GM23248 (cell line): ENCODE data around the gene QRFP. TPM values are rescaled to one million over a fixed set of nuclear protein-coding genes. Genes with fewer than 3 reads are reported as not detected.

ENCODE experiments used
- DNase-seq: peaks from one replicate; pipeline ENCODE4 v3.0.0-alpha.2; 2015
- H2AFZ ChIP-seq: fragments of 200-600 bp; sonication (generic); 2 replicates; pipeline ENCODE4 v1.6.1; 2016; ENCODE audit warnings: antibody characterized with exemption
- H3F3A ChIP-seq: fragments of 200-600 bp; sonication (generic); 2 replicates; pipeline ENCODE4 v1.6.1; 2016; ENCODE audit warnings: mild to moderate bottlenecking, antibody characterized with exemption, mixed run types; ENCODE audit not compliant: insufficient read depth
- H3K27ac ChIP-seq: fragments of 200-600 bp; sonication (generic); 2 replicates; pipeline ENCODE4 v1.5.1; 2016; ENCODE audit warnings: mild to moderate bottlenecking
- H3K27me3 ChIP-seq: fragments of 200-600 bp; sonication (generic); replicated peaks from 2 replicates; pipeline ENCODE4 v1.6.1; 2016; ENCODE audit warnings: mild to moderate bottlenecking; ENCODE audit not compliant: insufficient read depth
- H3K36me3 ChIP-seq: fragments of 200-600 bp; sonication (generic); 2 replicates; pipeline ENCODE4 v1.6.1; 2016; ENCODE audit warnings: low read depth, mild to moderate bottlenecking
- H3K4me1 ChIP-seq: fragments of 200-600 bp; sonication (generic); 2 replicates; pipeline ENCODE4 v1.6.1; 2016; ENCODE audit warnings: mild to moderate bottlenecking; ENCODE audit not compliant: insufficient read depth
- H3K4me2 ChIP-seq: fragments of 200-600 bp; sonication (generic); one replicate; pipeline ENCODE4 v1.6.1; 2016; ENCODE audit warnings: mild to moderate bottlenecking; ENCODE audit not compliant: unreplicated experiment
- H3K4me3 ChIP-seq: fragments of 200-600 bp; sonication (generic); 2 replicates; pipeline ENCODE4 v1.5.1; 2016; ENCODE audit warnings: mild to moderate bottlenecking
- H3K79me2 ChIP-seq: fragments of 200-600 bp; sonication (generic); 2 replicates; pipeline ENCODE4 v1.6.1; 2016; ENCODE audit warnings: mild to moderate bottlenecking; ENCODE audit not compliant: insufficient read depth
- H3K9ac ChIP-seq: fragments of 200-600 bp; sonication (generic); 2 replicates; pipeline ENCODE4 v1.6.1; 2016; ENCODE audit warnings: mild to moderate bottlenecking
- H3K9me2 ChIP-seq: fragments of 200-600 bp; sonication (generic); 2 replicates; pipeline ENCODE4 v1.6.1; 2016; ENCODE audit warnings: mixed run types, mild to moderate bottlenecking, moderate library complexity; ENCODE audit not compliant: insufficient read depth
- H3K9me3 ChIP-seq: fragments of 200-600 bp; sonication (generic); one replicate; pipeline ENCODE4 v1.6.1; 2017; ENCODE audit warnings: low read depth
- H4K20me1 ChIP-seq: fragments of 200-600 bp; sonication (generic); 2 replicates; pipeline ENCODE4 v1.6.0; 2016; ENCODE audit not compliant: insufficient read depth
- EZH2 ChIP-seq: fragments of 200-600 bp; sonication (generic); IDR thresholded peaks from 2 replicates; pipeline ENCODE4 v1.6.1; 2018; ENCODE audit warnings: antibody characterized with exemption, mild to moderate bottlenecking; ENCODE audit not compliant: insufficient read depth, poor library complexity, severe bottlenecking
- EZH2phosphoT487 ChIP-seq: fragments of 200-600 bp; sonication (generic); IDR thresholded peaks from 2 replicates; pipeline ENCODE4 v1.6.1; 2018; ENCODE audit warnings: antibody characterized with exemption, moderate library complexity, mild to moderate bottlenecking, low read depth; ENCODE audit not compliant: insufficient read depth
- WGBS, 2 experiments: methylation state at CpG; one replicate each; pipeline ENCODE4 v1.1.6; 2015 to 2017; ENCODE audit warnings: low lambda C conversion rate in 2 of 2, low coverage in 1 of 2; ENCODE audit errors: missing lambda C conversion rate in 2 of 2; 5-methylcytosine and 5-hydroxymethylcytosine counted together
- in situ Hi-C: fragments of 300-500 bp; cut with MboI; formaldehyde crosslinking; loops from 2 replicates; pipeline ENCODE4 v1.15.0; 2020
- polyA plus RNA-seq: library from polyadenylated mRNA; unstranded; fragments of >200 nt; fragmentation: Nextera tagmentation; extraction: Ambion mirVana; gene quantifications from 2 replicates; pipeline ENCODE4 v1.2.1, GENCODE V29; 2016
- total RNA-seq: library from RNA; depleted of rRNA; stranded (reverse); fragments of >200 nt; shearing (Covaris generic); gene quantifications from 2 replicates; pipeline ENCODE4 v1.2.3, GENCODE V29; 2014

The QRFP gene
- total and polyA plus RNA-seq, 2 experiments from 2014 or later: 0.18 TPM; not detected in 1

GRCh38 chr9:130890870-130891687, 5.5 kb downstream of the QRFP start:
- H3K4me1 ChIP-seq: no peaks in the 10 kb centered on the region
- 85 to 86% methylated on average over 20 of the region's 20 CpGs for WGBS, 2 experiments
- no peak for DNase-seq

GRCh38 chr9:130890124-130890523, 6.5 kb downstream of the QRFP start:
- H3K36me3 ChIP-seq: peaks cover 56% of the 10 kb centered on the region

More at GRCh38 chr9:130890870-130891687, 5.5 kb downstream of the QRFP start:
- Histone ChIP-seq H3K4me3 (no peak overlapping the region), H4K20me1 (no peaks in the 10 kb centered on the region), H2AFZ (no peak overlapping the region), H3K9me2 (no peaks in the 10 kb centered on the region), H3K79me2 (peaks cover 13% of the 10 kb centered on the region; the same call in 1 of the 2 replicates), H3F3A (peaks cover 16% of the 10 kb centered on the region; the same call in 1 of the 2 replicates), H3K4me2 (no peak overlapping the region), H3K9ac (no peak overlapping the region), H3K27ac (no peak overlapping the region), H3K9me3 (no peaks in the 10 kb centered on the region), H3K36me3 (peaks cover 47% of the 10 kb centered on the region), H3K27me3 (no peaks in the 10 kb centered on the region)
- TF ChIP-seq EZH2: no peak
- TF ChIP-seq EZH2phosphoT487: no peak
- in situ Hi-C loops: no loop called here

GRCh38 chr9:130888146-130888885, 8.3 kb downstream of the QRFP start:
- H3K79me2 ChIP-seq: peaks cover 19% of the 10 kb centered on the region; the same call in 1 of the 2 replicates
- no peak for DNase-seq
- H3K9ac ChIP-seq: no peak overlapping the region
- in situ Hi-C loops: no loop called here
- H3K4me2 ChIP-seq: no peak overlapping the region
- TF ChIP-seq EZH2phosphoT487 (no peak), EZH2 (no peak)
- H3K4me1 ChIP-seq: no peaks in the 10 kb centered on the region
- no peak overlapping the region for H3K27ac ChIP-seq
- H2AFZ ChIP-seq: no peak overlapping the region
- no peaks in the 10 kb centered on the region for H3K27me3 ChIP-seq
- no peak overlapping the region for H3K4me3 ChIP-seq
- 0 out of 2 replicates have a peak, but pooled peaks cover 7% of the 10 kb centered on the region for H3F3A ChIP-seq
- no peaks in the 10 kb centered on the region for H4K20me1 ChIP-seq
- 80 to 84% methylated on average over 22 of the region's 22 CpGs for WGBS, 2 experiments
- H3K36me3 ChIP-seq: peaks cover 61% of the 10 kb centered on the region
- H3K9me3 ChIP-seq: no peaks in the 10 kb centered on the region
- H3K9me2 ChIP-seq: no peaks in the 10 kb centered on the region

More at GRCh38 chr9:130890124-130890523, 6.5 kb downstream of the QRFP start:
- no peaks in the 10 kb centered on the region for H3K9me2 ChIP-seq
- H3K79me2 ChIP-seq: peaks cover 19% of the 10 kb centered on the region; the same call in 1 of the 2 replicates
- no peaks in the 10 kb centered on the region for H3K9me3 ChIP-seq
- no peak overlapping the region for H3K9ac ChIP-seq
- TF ChIP-seq EZH2phosphoT487 (no peak), EZH2 (no peak)
- H3K27me3 ChIP-seq: no peaks in the 10 kb centered on the region
- no peaks in the 10 kb centered on the region for H4K20me1 ChIP-seq
- H3F3A ChIP-seq: 0 out of 2 replicates have a peak, but pooled peaks cover 16% of the 10 kb centered on the region
- H3K4me2 ChIP-seq: no peak overlapping the region
- no peak overlapping the region for H3K4me3 ChIP-seq
- in situ Hi-C loops: no loop called here
- DNase-seq: no peak
- H3K27ac ChIP-seq: no peak overlapping the region
- H2AFZ ChIP-seq: no peak overlapping the region
- H3K4me1 ChIP-seq: no peaks in the 10 kb centered on the region
- 82 to 92% methylated on average over 9 of the region's 9 CpGs for WGBS, 2 experiments

- in situ Hi-C loops: no loop called here
- TF ChIP-seq EZH2 (no peak), EZH2phosphoT487 (no peak)
- Histone ChIP-seq H3K27me3 (no peaks in the 10 kb centered on the region), H2AFZ (no peak overlapping the region), H3K4me3 (no peak overlapping the region), H4K20me1 (no peaks in the 10 kb centered on the region), H3K4me1 (no peaks in the 10 kb centered on the region), H3K9me2 (no peaks in the 10 kb centered on the region), H3K9ac (no peak overlapping the region), H3K27ac (no peak overlapping the region), H3K4me2 (no peak overlapping the region), H3K9me3 (no peaks in the 10 kb centered on the region), H3F3A (0 out of 2 replicates have a peak, but pooled peaks cover 7% of the 10 kb centered on the region), H3K79me2 (peaks cover 19% of the 10 kb centered on the region; the same call in 1 of the 2 replicates), H3K36me3 (peaks cover 55% of the 10 kb centered on the region)
- DNase-seq: no peak
- WGBS, 2 experiments: 84 to 88% methylated on average over 22 to 25 of the region's 25 CpGs
These were observed 9.0 kb downstream of the QRFP start for GRCh38 chr9:130887494-130888144.
